IPS-NIHi7 (cell line): ENCODE results near the gene LTB.

Experiments used
- DNase-seq: peaks from one replicate; pipeline ENCODE4 v3.0.0; 2012; ENCODE audit warnings: mixed read lengths; ENCODE audit errors: extremely low spot score

The LTB gene

GRCh38 chr6:31551371-31551770, 30.9 kb downstream of the LTB start:
- DNase-seq = peak; percentile 73

- no peak for DNase-seq
These were observed 33.7 kb downstream of the LTB start for GRCh38 chr6:31548544-31548873.

GRCh38 chr6:31547727-31548543, 34.3 kb downstream of the LTB start:
- DNase-seq = no peak

- peak; percentile 93 for DNase-seq
These were observed 35.1 kb downstream of the LTB start, which contains the start of gene NFKBIL1 for GRCh38 chr6:31546958-31547726. TSS of gene NFKBIL1 (plus strand) at chr6:31547608. CDS start at chr6:31547695, 87 bp downstream.

- DNase-seq = peak; percentile 86
These were observed 35.8 kb downstream of the LTB start, which contains the start of gene ATP6V1G2 for GRCh38 chr6:31546339-31546957. TSS of gene ATP6V1G2 (minus strand) at chr6:31546608. CDS start at chr6:31546559, 49 bp downstream.

GRCh38 chr6:31545291-31545690, 36.9 kb downstream of the LTB start:
- no peak for DNase-seq

- no peak for DNase-seq
These were observed 37.5 kb downstream of the LTB start for GRCh38 chr6:31544676-31545075.

GRCh38 chr6:31543639-31544038, 38.6 kb downstream of the LTB start:
- DNase-seq = no peak

- DNase-seq = peak; percentile 91
These were observed 40.3 kb downstream of the LTB start, which contains the start of gene DDX39B for GRCh38 chr6:31541658-31542521. TSS of gene DDX39B (minus strand) at chr6:31542003. CDS start at chr6:31540532, 1,471 bp downstream.

GRCh38 chr6:31541059-31541657, 41.1 kb downstream of the LTB start:
- peak; percentile 38 for DNase-seq

- no peak for DNase-seq
These were observed 41.6 kb downstream of the LTB start for GRCh38 chr6:31540640-31541039.

GRCh38 chr6:31538805-31539400, 43.3 kb downstream of the LTB start:
- DNase-seq = no peak

- DNase-seq = no peak
These were observed 46.5 kb downstream of the LTB start for GRCh38 chr6:31535538-31536324.

- no peak for DNase-seq
These were observed 47.6 kb downstream of the LTB start for GRCh38 chr6:31534521-31535040.

- DNase-seq = no peak
These were observed 48.2 kb downstream of the LTB start for GRCh38 chr6:31534011-31534410.

GRCh38 chr6:31533455-31533841, 48.8 kb downstream of the LTB start:
- no peak for DNase-seq

- no peak for DNase-seq
These were observed 49.4 kb downstream of the LTB start for GRCh38 chr6:31532644-31533454.

- DNase-seq = no peak
These were observed 50.2 kb downstream of the LTB start for GRCh38 chr6:31531771-31532643.
